Activated B cell treated with CpG ODN at 0.5 μM for 24 hours (primary cell): ENCODE results near the gene SPOPL. TPM values are rescaled to one million over a fixed set of nuclear protein-coding genes. Genes with fewer than 3 reads are reported as not detected.

Experiments used
- ATAC-seq: fragments of 200-7000 bp; cut with Tn5 transposase; one replicate; pipeline ENCODE4 v1.10.0; 2021; ENCODE audit warnings: low read depth, mild to moderate bottlenecking, moderate library complexity
- CTCF ChIA-PET: fragments of 350-600 bp; sonication (Branson Sonifier 250); formaldehyde crosslinking; loops from one replicate; lab custom pipeline; 2021; ENCODE audit warnings: antibody characterized with exemption; lab: Charles Lee
- POLR2A ChIA-PET: fragments of 350-600 bp; sonication (Branson Sonifier 250); formaldehyde crosslinking; loops from one replicate; lab custom pipeline; 2021; ENCODE audit warnings: antibody characterized with exemption; lab: Charles Lee
- DNase-seq: peaks from one replicate; pipeline ENCODE4 v3.0.0; 2022
- H3K27ac Mint-ChIP-seq: one replicate; pipeline ENCODE4 v1.8.0; 2020; ENCODE audit warnings: mixed read lengths
- H3K27me3 Mint-ChIP-seq: one replicate; pipeline ENCODE4 v1.8.0; 2021; ENCODE audit warnings: mixed read lengths
- H3K36me3 Mint-ChIP-seq: one replicate; pipeline ENCODE4 v1.8.0; 2021; ENCODE audit warnings: low read depth, mixed read lengths
- H3K4me1 Mint-ChIP-seq: one replicate; pipeline ENCODE4 v1.8.0; 2021; ENCODE audit warnings: mixed read lengths
- H3K4me3 Mint-ChIP-seq: one replicate; pipeline ENCODE4 v1.8.0; 2020; ENCODE audit warnings: mild to moderate bottlenecking, mixed read lengths
- H3K9me3 Mint-ChIP-seq: one replicate; pipeline ENCODE4 v1.8.0; 2020; ENCODE audit warnings: mixed read lengths
- intact Hi-C: fragments of 100-400 bp; cut with micrococcal nuclease; formaldehyde crosslinking; loops from one replicate; pipeline ENCODE4 v1.15.1; 2024
- total RNA-seq: library from RNA; stranded (reverse); gene quantifications from 2 replicates; pipeline ENCODE4 v1.2.3, GENCODE V29; 2022
- TF ChIP-seq, protein P1 (sequence below): fragments of 200-600 bp; IDR thresholded peaks from one replicate; pipeline ENCODE4 v1.8.0; 2022; ENCODE audit warnings: antibody characterized with exemption, mild to moderate bottlenecking

Gene SPOPL
- total RNA-seq, 1 donor from 2014 or later, result 36.9 TPM

DNA sequence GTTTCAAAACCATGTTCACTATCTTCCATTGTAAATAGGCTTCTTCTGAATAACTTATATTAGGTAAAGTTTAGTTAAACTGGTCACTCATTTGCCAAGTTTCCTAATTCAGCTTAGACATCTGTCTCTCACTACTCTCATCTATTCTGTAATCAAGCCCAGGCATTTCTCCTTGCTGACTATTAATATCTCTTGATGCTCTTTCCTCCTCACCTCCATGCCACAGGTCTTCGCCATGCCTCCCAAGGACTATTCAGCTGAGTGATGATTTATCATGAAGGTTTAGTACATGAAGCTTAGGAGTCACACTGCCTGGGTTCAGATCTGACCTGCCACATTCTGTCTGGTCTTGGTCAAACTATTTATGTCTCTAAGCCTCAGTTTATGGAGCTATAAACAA, 115.5 kb downstream of the SPOPL start:
- Mint-ChIP-seq H3K4me1 (no peaks in the 10 kb centered on the region), H3K9me3 (no peaks in the 10 kb centered on the region), H3K36me3 (no peaks in the 10 kb centered on the region), H3K27ac (no peak overlapping the region), H3K4me3 (no peak overlapping the region), H3K27me3 (peaks cover 15% of the 10 kb centered on the region)
- intact Hi-C loops, result no loop called here
- TF ChIP-seq, protein P1, sequence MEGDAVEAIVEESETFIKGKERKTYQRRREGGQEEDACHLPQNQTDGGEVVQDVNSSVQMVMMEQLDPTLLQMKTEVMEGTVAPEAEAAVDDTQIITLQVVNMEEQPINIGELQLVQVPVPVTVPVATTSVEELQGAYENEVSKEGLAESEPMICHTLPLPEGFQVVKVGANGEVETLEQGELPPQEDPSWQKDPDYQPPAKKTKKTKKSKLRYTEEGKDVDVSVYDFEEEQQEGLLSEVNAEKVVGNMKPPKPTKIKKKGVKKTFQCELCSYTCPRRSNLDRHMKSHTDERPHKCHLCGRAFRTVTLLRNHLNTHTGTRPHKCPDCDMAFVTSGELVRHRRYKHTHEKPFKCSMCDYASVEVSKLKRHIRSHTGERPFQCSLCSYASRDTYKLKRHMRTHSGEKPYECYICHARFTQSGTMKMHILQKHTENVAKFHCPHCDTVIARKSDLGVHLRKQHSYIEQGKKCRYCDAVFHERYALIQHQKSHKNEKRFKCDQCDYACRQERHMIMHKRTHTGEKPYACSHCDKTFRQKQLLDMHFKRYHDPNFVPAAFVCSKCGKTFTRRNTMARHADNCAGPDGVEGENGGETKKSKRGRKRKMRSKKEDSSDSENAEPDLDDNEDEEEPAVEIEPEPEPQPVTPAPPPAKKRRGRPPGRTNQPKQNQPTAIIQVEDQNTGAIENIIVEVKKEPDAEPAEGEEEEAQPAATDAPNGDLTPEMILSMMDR, result no peak
- ATAC-seq (no peak), DNase-seq (no peak)
- CTCF ChIA-PET, result no interaction called here
- POLR2A ChIA-PET, result no interaction called here

DNA sequence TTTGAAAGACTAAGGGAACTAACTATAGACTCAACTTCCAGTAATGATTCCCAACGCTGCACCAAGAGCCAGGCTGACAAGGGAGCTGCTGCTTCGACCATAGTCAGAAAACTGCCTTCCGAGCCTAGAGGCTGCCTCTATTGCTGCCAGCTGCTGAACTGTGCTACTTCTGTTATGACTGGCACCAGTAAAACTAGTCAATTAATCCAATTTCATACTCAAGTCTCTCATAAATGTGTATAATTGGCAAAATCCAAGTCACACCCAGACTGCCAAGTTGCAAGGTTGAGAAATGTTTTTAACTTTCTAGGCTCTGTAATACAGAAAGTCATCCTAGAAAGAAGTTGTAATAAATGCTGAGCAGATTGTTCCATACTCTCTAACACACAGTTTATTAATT, 117.4 kb downstream of the SPOPL start:
- ChIA-PET CTCF (no interaction called here), POLR2A (no interaction called here)
- peaks cover 17% of the 10 kb centered on the region for H3K27me3 Mint-ChIP-seq
- H3K4me3 Mint-ChIP-seq, result no peak overlapping the region
- peaks cover 3% of the 10 kb centered on the region for H3K4me1 Mint-ChIP-seq
- TF ChIP-seq, protein P1, result no peak
- no peak for ATAC-seq
- H3K27ac Mint-ChIP-seq, result no peak overlapping the region
- intact Hi-C loops, result no loop called here
- H3K9me3 Mint-ChIP-seq, result no peaks in the 10 kb centered on the region
- no peaks in the 10 kb centered on the region for H3K36me3 Mint-ChIP-seq
- no peak for DNase-seq

DNA sequence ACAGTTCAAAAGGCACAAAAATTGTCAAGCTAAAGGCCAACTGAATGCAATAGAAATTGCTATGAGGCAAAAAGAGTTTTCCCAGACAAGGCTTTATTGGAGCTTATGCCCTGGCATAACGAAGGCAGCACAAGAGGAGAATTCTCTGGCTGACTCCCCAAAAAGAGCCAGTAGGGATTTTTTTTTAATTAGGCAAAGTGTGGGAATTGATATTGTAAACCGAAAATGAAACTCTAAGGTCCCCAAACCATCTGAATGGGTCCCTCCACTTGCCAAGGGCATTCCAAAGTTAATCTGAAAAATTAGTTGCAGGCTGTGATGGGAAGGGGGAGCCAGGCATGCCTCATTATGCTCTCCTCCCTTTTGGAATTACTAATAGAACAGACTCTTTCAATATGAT, 118.9 kb downstream of the SPOPL start:
- Mint-ChIP-seq H3K4me3 (no peak overlapping the region), H3K4me1 (peaks cover 3% of the 10 kb centered on the region), H3K36me3 (no peaks in the 10 kb centered on the region), H3K27me3 (peaks cover 15% of the 10 kb centered on the region), H3K27ac (no peak overlapping the region), H3K9me3 (no peaks in the 10 kb centered on the region)
- CTCF ChIA-PET, result no interaction called here
- intact Hi-C loops, result no loop called here
- TF ChIP-seq, protein P1, result no peak
- DNase-seq (no peak), ATAC-seq (no peak)
- POLR2A ChIA-PET, result no interaction called here

DNA sequence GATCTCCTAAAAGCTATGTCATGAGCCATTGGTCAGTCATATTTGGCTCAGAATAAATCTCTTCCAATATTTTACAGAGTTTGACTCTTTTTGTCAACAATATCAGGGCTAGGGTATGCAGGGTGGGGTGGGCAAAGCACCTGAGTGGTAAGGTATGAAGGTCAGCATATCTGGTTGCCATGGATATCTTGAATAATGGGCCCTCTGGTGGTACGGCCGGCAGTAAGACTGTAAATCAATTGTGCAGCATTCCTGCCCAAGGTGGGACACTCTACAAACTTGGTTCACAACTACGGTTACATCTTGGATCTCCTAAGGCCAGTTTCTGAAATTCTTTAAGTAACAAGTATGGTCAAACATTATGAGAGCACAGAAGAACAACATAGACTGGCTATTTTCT, 119.6 kb downstream of the SPOPL start:
- Mint-ChIP-seq H3K9me3 (no peaks in the 10 kb centered on the region), H3K4me3 (no peak overlapping the region), H3K4me1 (peaks cover 3% of the 10 kb centered on the region), H3K27me3 (peaks cover 15% of the 10 kb centered on the region), H3K27ac (no peak overlapping the region), H3K36me3 (no peaks in the 10 kb centered on the region)
- TF ChIP-seq, protein P1, result no peak
- ChIA-PET POLR2A (no interaction called here), CTCF (no interaction called here)
- intact Hi-C loops, result no loop called here
- ATAC-seq, result no peak
- no peak for DNase-seq

DNA sequence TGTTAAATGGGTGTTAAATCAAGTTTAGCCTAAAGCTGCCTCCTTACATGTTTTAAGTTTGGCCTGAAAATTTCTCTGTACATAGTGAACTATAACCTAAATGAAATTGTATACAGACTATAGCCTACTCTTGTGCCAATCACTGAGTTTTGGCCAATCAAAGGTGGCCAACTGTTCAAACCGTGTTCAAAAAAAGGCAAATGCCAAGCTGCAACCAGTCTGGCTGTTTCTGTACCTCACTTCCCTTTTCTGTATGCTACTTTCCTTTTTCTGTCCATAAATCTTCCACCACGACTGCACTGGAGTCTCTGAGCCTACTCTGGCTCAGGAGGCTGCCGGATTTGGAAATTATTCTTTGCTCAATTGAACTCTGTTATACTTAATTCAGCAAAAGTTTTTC, 121.0 kb downstream of the SPOPL start:
- CTCF ChIA-PET, result no interaction called here
- Mint-ChIP-seq H3K27me3 (peaks cover 15% of the 10 kb centered on the region), H3K27ac (no peak overlapping the region), H3K36me3 (no peaks in the 10 kb centered on the region), H3K9me3 (no peaks in the 10 kb centered on the region), H3K4me3 (no peak overlapping the region), H3K4me1 (peaks cover 3% of the 10 kb centered on the region)
- POLR2A ChIA-PET, result interaction anchor here (0.6 kb wide), 1 partner anchor 88 kb away, joined by 17 read pairs; no protein-coding TSS in a partner anchor
- ATAC-seq (no peak), DNase-seq (no peak)
- intact Hi-C loops, result no loop called here
- TF ChIP-seq, protein P1, result no peak
